OCI-LY3 (cell line): ENCODE measurements around the gene PBOV1.

Experiments used
- H2AFZ ChIP-seq: fragments of 200-600, 300-600 bp; shearing (Covaris generic); 2 replicates; pipeline ENCODE4 v1.6.0; 2014; ENCODE audit warnings: antibody characterized with exemption, low read depth, low read length
- H3K27ac ChIP-seq: fragments of 200-600, 300-600 bp; sonication (generic); 2 replicates; pipeline ENCODE4 v1.5.1; 2014; ENCODE audit warnings: mild to moderate bottlenecking, low read length, moderate library complexity, mixed read lengths
- H3K27me3 ChIP-seq: fragments of 200-600, 300-600 bp; sonication (generic); 2 replicates; pipeline ENCODE4 v1.6.1; 2014; ENCODE audit warnings: low read depth, low read length, mixed read lengths
- H3K36me3 ChIP-seq: fragments of 200-600, 300-600 bp; sonication (generic); replicated peaks from 2 replicates; pipeline ENCODE3; 2014; ENCODE audit warnings: low read depth, low read length, mixed read lengths
- H3K4me1 ChIP-seq: fragments of 300-600, 200-600 bp; sonication (generic); 2 replicates; pipeline ENCODE4 v1.6.1; 2014; ENCODE audit warnings: low read length, mixed read lengths
- H3K4me2 ChIP-seq: fragments of 200-600, 300-600 bp; sonication (generic); 2 replicates; pipeline ENCODE4 v1.6.1; 2014; ENCODE audit warnings: low read length, mixed read lengths
- H3K4me3 ChIP-seq: fragments of 300-600, 200-600 bp; sonication (generic); 2 replicates; pipeline ENCODE4 v1.5.1; 2014; ENCODE audit warnings: antibody characterized with exemption, mild to moderate bottlenecking, low read length, moderate library complexity
- H3K79me2 ChIP-seq: fragments of 300-600, 200-600 bp; shearing (Covaris generic); 2 replicates; pipeline ENCODE4 v1.6.1; 2014; ENCODE audit warnings: mild to moderate bottlenecking, low read length, mixed read lengths
- H3K9ac ChIP-seq: fragments of 300-600, 200-600 bp; shearing (Covaris generic); 2 replicates; pipeline ENCODE4 v1.6.0; 2014; ENCODE audit warnings: mild to moderate bottlenecking, low read length, moderate library complexity
- H3K9me3 ChIP-seq: fragments of 200-600, 300-600 bp; shearing (Covaris generic); 2 replicates; pipeline ENCODE4 v1.6.1; 2014; ENCODE audit warnings: low read length, mixed read lengths; ENCODE audit not compliant: insufficient read depth
- H4K20me1 ChIP-seq: fragments of 200-600, 300-600 bp; sonication (generic); 2 replicates; pipeline ENCODE4 v1.6.1; 2016; ENCODE audit warnings: low read length, mixed read lengths; ENCODE audit not compliant: insufficient read depth
- EZH2phosphoT487 ChIP-seq: fragments of 200-600 bp; shearing (Covaris generic); IDR thresholded peaks from 2 replicates; pipeline ENCODE4 v1.6.1; 2018; ENCODE audit warnings: antibody characterized with exemption, mixed run types, low read depth
- TF ChIP-seq, protein P1 (sequence below): fragments of 200-600, 300-600 bp; sonication (generic); IDR thresholded peaks from 2 replicates; pipeline ENCODE4 v1.5.1; 2014; ENCODE audit warnings: antibody characterized with exemption, low read length, low read depth

Gene PBOV1

DNA sequence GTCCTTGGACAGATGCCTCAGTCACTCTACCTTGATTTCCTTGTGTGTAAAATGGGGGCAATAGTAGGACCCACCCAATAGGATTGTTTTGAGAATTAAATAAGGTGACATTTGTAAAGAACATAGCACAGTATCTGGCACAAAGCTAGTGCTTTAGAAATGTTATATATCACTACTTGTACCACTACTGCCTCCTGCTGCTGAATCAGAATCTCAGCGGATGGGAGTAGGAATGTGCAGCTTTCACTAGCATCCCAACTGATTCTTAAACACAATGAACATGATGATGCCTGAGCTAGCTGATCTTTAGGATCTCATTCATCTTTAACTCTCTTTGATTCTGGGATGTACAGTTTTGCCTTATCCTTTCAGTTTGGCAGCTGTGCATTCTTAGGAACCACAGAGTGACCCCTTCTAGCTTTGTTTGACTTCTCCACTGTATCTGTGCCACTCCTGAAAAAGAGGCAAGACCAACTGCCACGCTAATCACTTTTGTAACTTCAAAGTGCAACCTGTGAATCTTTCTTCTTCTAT lies 7.2 kb downstream of the PBOV1 start:
- no peak for TF ChIP-seq EZH2phosphoT487
- TF ChIP-seq, protein P1, sequence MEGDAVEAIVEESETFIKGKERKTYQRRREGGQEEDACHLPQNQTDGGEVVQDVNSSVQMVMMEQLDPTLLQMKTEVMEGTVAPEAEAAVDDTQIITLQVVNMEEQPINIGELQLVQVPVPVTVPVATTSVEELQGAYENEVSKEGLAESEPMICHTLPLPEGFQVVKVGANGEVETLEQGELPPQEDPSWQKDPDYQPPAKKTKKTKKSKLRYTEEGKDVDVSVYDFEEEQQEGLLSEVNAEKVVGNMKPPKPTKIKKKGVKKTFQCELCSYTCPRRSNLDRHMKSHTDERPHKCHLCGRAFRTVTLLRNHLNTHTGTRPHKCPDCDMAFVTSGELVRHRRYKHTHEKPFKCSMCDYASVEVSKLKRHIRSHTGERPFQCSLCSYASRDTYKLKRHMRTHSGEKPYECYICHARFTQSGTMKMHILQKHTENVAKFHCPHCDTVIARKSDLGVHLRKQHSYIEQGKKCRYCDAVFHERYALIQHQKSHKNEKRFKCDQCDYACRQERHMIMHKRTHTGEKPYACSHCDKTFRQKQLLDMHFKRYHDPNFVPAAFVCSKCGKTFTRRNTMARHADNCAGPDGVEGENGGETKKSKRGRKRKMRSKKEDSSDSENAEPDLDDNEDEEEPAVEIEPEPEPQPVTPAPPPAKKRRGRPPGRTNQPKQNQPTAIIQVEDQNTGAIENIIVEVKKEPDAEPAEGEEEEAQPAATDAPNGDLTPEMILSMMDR = 0 out of 2 replicates have a peak, but pooled peaks have one; percentile 6
- Histone ChIP-seq H2AFZ (no peak overlapping the region), H3K36me3 (no peaks in the 10 kb centered on the region), H3K4me3 (no peak overlapping the region), H3K27me3 (peaks cover 6% of the 10 kb centered on the region), H3K4me2 (no peak overlapping the region), H3K4me1 (no peaks in the 10 kb centered on the region), H4K20me1 (no peaks in the 10 kb centered on the region), H3K27ac (no peak overlapping the region), H3K79me2 (no peaks in the 10 kb centered on the region), H3K9ac (no peak overlapping the region), H3K9me3 (no peaks in the 10 kb centered on the region)

DNA sequence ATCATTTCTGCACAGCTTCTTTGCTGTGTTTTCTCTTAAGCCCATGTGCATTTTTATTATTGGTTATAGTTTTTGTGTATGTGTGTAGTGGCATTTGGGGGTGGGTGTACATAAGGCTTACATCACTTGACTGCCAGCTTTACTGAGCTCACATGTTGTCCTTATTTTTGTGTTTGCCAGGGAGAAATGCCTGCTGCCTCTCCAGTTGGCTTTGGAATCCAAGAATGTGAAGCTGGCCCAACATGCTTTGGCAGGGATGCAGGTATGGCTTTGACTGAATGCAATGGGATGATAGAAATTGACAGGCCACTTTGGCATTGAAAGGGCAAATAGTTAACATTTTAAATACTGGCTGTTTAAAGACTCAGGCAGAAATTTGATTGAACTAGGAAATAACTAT lies 11.4 kb downstream of the PBOV1 start:
- Histone ChIP-seq H3K9me3 (no peaks in the 10 kb centered on the region), H3K9ac (no peak overlapping the region), H4K20me1 (no peaks in the 10 kb centered on the region), H3K79me2 (no peaks in the 10 kb centered on the region), H2AFZ (no peak overlapping the region), H3K27me3 (no peaks in the 10 kb centered on the region; the same call in none of the 2 replicates), H3K4me3 (no peak overlapping the region), H3K27ac (no peak overlapping the region), H3K4me2 (no peak overlapping the region), H3K4me1 (no peaks in the 10 kb centered on the region), H3K36me3 (no peaks in the 10 kb centered on the region)
- TF ChIP-seq, protein P1 = no peak
- TF ChIP-seq EZH2phosphoT487 = no peak

GRCh38 chr6:138205437-138206094 lies 12.7 kb downstream of the PBOV1 start:
- no peak overlapping the region for H3K27ac ChIP-seq
- no peaks in the 10 kb centered on the region for H3K9me3 ChIP-seq
- no peak overlapping the region for H3K9ac ChIP-seq
- H2AFZ ChIP-seq = no peak overlapping the region
- no peaks in the 10 kb centered on the region; the same call in none of the 2 replicates for H3K27me3 ChIP-seq
- H3K4me1 ChIP-seq = no peaks in the 10 kb centered on the region
- no peaks in the 10 kb centered on the region for H3K79me2 ChIP-seq
- H3K4me2 ChIP-seq = no peak overlapping the region
- no peak overlapping the region for H3K4me3 ChIP-seq
- no peak for TF ChIP-seq EZH2phosphoT487
- TF ChIP-seq, protein P1 = no peak
- H3K36me3 ChIP-seq = no peaks in the 10 kb centered on the region
- H4K20me1 ChIP-seq = no peaks in the 10 kb centered on the region

DNA sequence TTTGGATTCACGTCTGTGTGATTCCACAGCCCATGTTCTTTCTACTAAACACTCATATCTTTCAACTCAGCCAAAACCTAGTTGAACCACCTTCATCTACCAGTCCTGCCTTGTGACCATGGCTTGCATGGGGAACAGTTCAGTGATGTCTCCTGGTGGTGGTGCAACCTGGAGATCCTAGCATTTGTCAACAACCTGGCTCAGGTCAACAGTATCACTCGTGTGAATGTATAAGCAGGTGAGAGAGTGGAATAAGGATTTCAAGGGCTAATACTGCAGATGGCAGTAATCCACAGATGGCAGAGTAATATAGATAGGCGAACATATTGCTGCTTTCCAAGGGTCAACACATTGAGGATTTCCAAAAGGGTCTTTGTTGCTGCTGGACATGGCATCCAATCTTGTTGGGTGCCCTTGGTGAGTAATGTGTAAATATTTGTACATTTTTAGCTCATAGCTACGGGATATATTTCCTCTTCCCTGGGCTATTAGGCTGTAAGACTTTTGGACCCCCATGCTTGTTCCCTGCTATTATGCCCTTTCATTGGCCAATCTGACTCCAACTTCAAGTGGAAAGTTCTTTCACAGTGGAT lies 13.4 kb downstream of the PBOV1 start:
- Histone ChIP-seq H3K9me3 (no peaks in the 10 kb centered on the region), H4K20me1 (no peaks in the 10 kb centered on the region), H3K4me2 (no peak overlapping the region), H2AFZ (no peak overlapping the region), H3K79me2 (no peaks in the 10 kb centered on the region), H3K36me3 (no peaks in the 10 kb centered on the region), H3K4me1 (no peaks in the 10 kb centered on the region), H3K9ac (no peak overlapping the region), H3K27me3 (no peaks in the 10 kb centered on the region; the same call in none of the 2 replicates), H3K27ac (no peak overlapping the region), H3K4me3 (no peak overlapping the region)
- no peak for TF ChIP-seq EZH2phosphoT487
- TF ChIP-seq, protein P1 = no peak
